K562 (cell line): ENCODE results near the gene ATP9A. TPM values are rescaled to one million over a fixed set of nuclear protein-coding genes. Genes with fewer than 3 reads are reported as not detected.

Experiments used
- ZNF212 ChIP-seq: fragments of 450-650 bp; formaldehyde crosslinking; IDR thresholded peaks from 2 replicates; pipeline ENCODE4 v1.4.0; 2020; ENCODE audit warnings: mild to moderate bottlenecking
- ZNF407 ChIP-seq: fragments of 450-650 bp; IDR thresholded peaks from 2 replicates; pipeline ENCODE4 v1.6.1; 2016; ENCODE audit warnings: low read depth
- ZNF512 ChIP-seq: IDR thresholded peaks from 2 replicates; pipeline ENCODE4 v1.6.1; 2016; ENCODE audit warnings: missing genetic modification characterization, missing compliant biosample characterization
- polyA plus RNA-seq, 8 experiments: library from polyadenylated mRNA; depleted of rRNA in 4 of 8; stranded (reverse) in 5 of 8; unstranded in 3 of 8; fragments of >200 nt; fragmentation: Nextera tagmentation in 2 of 8; fragmentation: Illumina TruSeq in 1 of 8; extraction: Ambion mirVana in 2 of 8; extraction: Trizol in 1 of 8; gene quantifications; 2 replicates each; pipeline versions ENCODE4 v1.2.1 to v1.2.3, GENCODE V29; 2011 to 2014; ENCODE audit warnings: inconsistent platforms in 1 of 8, missing spikeins in 1 of 8
- total RNA-seq, 7 experiments: library from RNA; depleted of rRNA in 6 of 7; stranded (reverse); fragments of >200 nt in 6 of 7; fragmentation: Illumina TruSeq in 2 of 7; extraction: Trizol in 2 of 7; gene quantifications; 2 replicates each; pipeline versions ENCODE4 v1.2.1 to v1.2.3, GENCODE V29; 2011 to 2021; ENCODE audit warnings: low replicate concordance in 1 of 7

The ATP9A gene
- total and polyA plus RNA-seq, 9 of the 15 experiments (the other 6 are each of a cell fraction or from before 2014, with no cell fraction given) = 0.18 to 0.62 (median 0.29) TPM

GRCh38 chr20:51692806-51693400, 75.3 kb downstream of the ATP9A start (continued):
- no peak for TF ChIP-seq ZNF212
- no peak for TF ChIP-seq ZNF407
- no peak for TF ChIP-seq ZNF512 (tag)
